Activated CD8-positive, alpha-beta memory T cell treated with anti-CD3 and anti-CD28 coated beads, Interleukin-2, amount 10 ng/mL, durations not matched to agents 7 days and 5 days (primary cell): ENCODE data around the gene ZKSCAN1. TPM values are rescaled to one million over a fixed set of nuclear protein-coding genes. Genes with fewer than 3 reads are reported as not detected.
A peak's percentile ranks its signal among the peaks of the same experiment; 100 is the strongest.

Experiments
- ATAC-seq: fragments of 150-1000 bp; cut with Tn5 transposase; one replicate; pipeline ENCODE4 v1.10.0; 2021; ENCODE audit warnings: moderate library complexity
- CTCF ChIA-PET: fragments of 350-600 bp; sonication (Branson Sonifier 250); formaldehyde crosslinking; loops from one replicate; lab custom pipeline; 2021; ENCODE audit warnings: antibody characterized with exemption; lab: Charles Lee
- DNase-seq: peaks from one replicate; pipeline ENCODE4 v3.0.0-alpha.2; 2020
- H3K27ac Mint-ChIP-seq: one replicate; pipeline ENCODE4 v1.8.0; 2021; ENCODE audit warnings: mild to moderate bottlenecking, mixed read lengths
- H3K27me3 Mint-ChIP-seq: one replicate; pipeline ENCODE4 v1.8.0; 2021; ENCODE audit warnings: mixed read lengths
- H3K36me3 Mint-ChIP-seq: one replicate; pipeline ENCODE4 v1.8.0; 2021; ENCODE audit warnings: mild to moderate bottlenecking, mixed read lengths
- H3K4me1 Mint-ChIP-seq: one replicate; pipeline ENCODE4 v1.8.0; 2021; ENCODE audit warnings: mixed read lengths
- H3K4me3 Mint-ChIP-seq: one replicate; pipeline ENCODE4 v1.8.0; 2021; ENCODE audit warnings: mild to moderate bottlenecking, moderate library complexity, mixed read lengths
- H3K9me3 Mint-ChIP-seq: one replicate; pipeline ENCODE4 v1.8.0; 2022; ENCODE audit warnings: low read depth, mixed read lengths
- total RNA-seq, 2 experiments: library from RNA; stranded (reverse); gene quantifications; one replicate each; pipeline ENCODE4 v1.2.3, GENCODE V29; 2021

ZKSCAN1 gene
- total RNA-seq, 2 experiments from 2014 or later = 55.5 to 58.6 TPM

GRCh38 chr7:100075418-100075817, 60.0 kb downstream of the ZKSCAN1 start:
- H3K27ac Mint-ChIP-seq = no peak overlapping the region
- H3K4me3 Mint-ChIP-seq = no peak overlapping the region
- DNase-seq (no peak), ATAC-seq (no peak)
- H3K4me1 Mint-ChIP-seq = peaks cover 13% of the 10 kb centered on the region
- H3K36me3 Mint-ChIP-seq = peaks cover 79% of the 10 kb centered on the region
- H3K9me3 Mint-ChIP-seq = peaks cover 23% of the 10 kb centered on the region
- no peaks in the 10 kb centered on the region for H3K27me3 Mint-ChIP-seq
- CTCF ChIA-PET = interaction anchor here (0.8 to 1.1 kb wide), 2 partner anchors 22 to 99 kb away, joined by 3 to 4 read pairs; partner anchors contain the start of gene AZGP1

GRCh38 chr7:100077205-100077604, 61.8 kb downstream of the ZKSCAN1 start:
- H3K27me3 Mint-ChIP-seq = no peaks in the 10 kb centered on the region
- H3K27ac Mint-ChIP-seq = no peak overlapping the region
- peaks cover 5% of the 10 kb centered on the region for H3K9me3 Mint-ChIP-seq
- H3K4me3 Mint-ChIP-seq = no peak overlapping the region
- H3K36me3 Mint-ChIP-seq = peaks cover 64% of the 10 kb centered on the region
- CTCF ChIA-PET = interaction anchor here (0.9 kb wide), 1 partner anchor 25 kb away, joined by 3 read pairs; no protein-coding TSS in a partner anchor
- no peak for DNase-seq
- no peak for ATAC-seq
- peaks cover 24% of the 10 kb centered on the region for H3K4me1 Mint-ChIP-seq

GRCh38 chr7:100079024-100079560, 63.7 kb downstream of the ZKSCAN1 start:
- Mint-ChIP-seq H3K4me1 (peaks cover 32% of the 10 kb centered on the region), H3K36me3 (peaks cover 46% of the 10 kb centered on the region), H3K27me3 (no peaks in the 10 kb centered on the region), H3K27ac (no peak overlapping the region), H3K9me3 (no peaks in the 10 kb centered on the region), H3K4me3 (no peak overlapping the region)
- DNase-seq (no peak), ATAC-seq (no peak)
- CTCF ChIA-PET = interaction anchor here (1.2 kb wide), 1 partner anchor 99 kb away, joined by 3 read pairs; no protein-coding TSS in a partner anchor

GRCh38 chr7:100080907-100081534, 65.6 kb downstream of the ZKSCAN1 start:
- H3K4me1 Mint-ChIP-seq = peaks cover 32% of the 10 kb centered on the region
- peak overlapping the region; percentile 82 for H3K27ac Mint-ChIP-seq
- CTCF ChIA-PET = interaction anchor here (0.6 to 1.3 kb wide), 7 partner anchors 10 to 87 kb away, joined by 3 to 5 read pairs (median 3); partner anchors contain the start of genes AP4M1 and ZSCAN21
- H3K36me3 Mint-ChIP-seq = peaks cover 26% of the 10 kb centered on the region
- H3K27me3 Mint-ChIP-seq = no peaks in the 10 kb centered on the region
- DNase-seq = no peak
- H3K4me3 Mint-ChIP-seq = peak overlapping the region; percentile 88
- H3K9me3 Mint-ChIP-seq = no peaks in the 10 kb centered on the region
- ATAC-seq = no peak

GRCh38 chr7:100081535-100082102, 66.2 kb downstream of the ZKSCAN1 start, which contains the start of gene ZNF3:
Gene ZNF3, minus strand, starts transcription at chr7:100081723. Its CDS starts 4,366 bp downstream, at chr7:100077357.
- CTCF ChIA-PET = interaction anchor here (0.7 to 1.4 kb wide), 20 partner anchors 10 to 695 kb away, joined by 3 to 14 read pairs (median 4); partner anchors contain the start of genes AP4M1, MBLAC1, MCM7 and ZKSCAN1

GRCh38 chr7:100082978-100083377, 67.6 kb downstream of the ZKSCAN1 start:
- peaks cover 35% of the 10 kb centered on the region for H3K4me1 Mint-ChIP-seq
- peak overlapping the region; percentile 3 for H3K27ac Mint-ChIP-seq
- DNase-seq (no peak), ATAC-seq (no peak)
- H3K4me3 Mint-ChIP-seq = peak overlapping the region; percentile 88
- no peaks in the 10 kb centered on the region for H3K9me3 Mint-ChIP-seq
- CTCF ChIA-PET = interaction anchor here (0.6 to 2.0 kb wide), 25 partner anchors 8 to 362 kb away, joined by 3 to 14 read pairs (median 4); partner anchors contain the start of genes AP4M1, MBLAC1, MCM7 and ZKSCAN1
- H3K36me3 Mint-ChIP-seq = peaks cover 13% of the 10 kb centered on the region
- H3K27me3 Mint-ChIP-seq = no peaks in the 10 kb centered on the region

More at GRCh38 chr7:100081535-100082102, 66.2 kb downstream of the ZKSCAN1 start, which contains the start of gene ZNF3:
- no peaks in the 10 kb centered on the region for H3K27me3 Mint-ChIP-seq
- DNase-seq (peak; percentile 99), ATAC-seq (peak; percentile 91)
- H3K27ac Mint-ChIP-seq = peak within 1 kb of the TSS; percentile 87
- H3K4me1 Mint-ChIP-seq = peaks cover 32% of the 10 kb centered on the region
- H3K4me3 Mint-ChIP-seq = peak within 1 kb of the TSS; percentile 88
- peaks cover 20% of the 10 kb centered on the region for H3K36me3 Mint-ChIP-seq
- no peaks in the 10 kb centered on the region for H3K9me3 Mint-ChIP-seq

- CTCF ChIA-PET = no interaction called here
- Mint-ChIP-seq H3K27me3 (no peaks in the 10 kb centered on the region), H3K4me3 (no peak overlapping the region), H3K27ac (no peak overlapping the region), H3K36me3 (peaks cover 6% of the 10 kb centered on the region), H3K9me3 (no peaks in the 10 kb centered on the region), H3K4me1 (peaks cover 38% of the 10 kb centered on the region)
- no peak for ATAC-seq
- no peak for DNase-seq
These were observed 70.1 kb downstream of the ZKSCAN1 start for GRCh38 chr7:100085515-100085914.

GRCh38 chr7:100087055-100087750, 71.8 kb downstream of the ZKSCAN1 start:
- peaks cover 15% of the 10 kb centered on the region for H3K36me3 Mint-ChIP-seq
- H3K27me3 Mint-ChIP-seq = no peaks in the 10 kb centered on the region
- H3K4me1 Mint-ChIP-seq = peaks cover 43% of the 10 kb centered on the region
- CTCF ChIA-PET = interaction anchor here (1.1 to 3.1 kb wide), 3 partner anchors 14 to 96 kb away, joined by 3 to 18 read pairs (median 4); partner anchors contain the start of genes AP4M1 and MCM7
- no peaks in the 10 kb centered on the region for H3K9me3 Mint-ChIP-seq
- DNase-seq = no peak
- H3K4me3 Mint-ChIP-seq = peak overlapping the region; percentile 20
- H3K27ac Mint-ChIP-seq = no peak overlapping the region
- ATAC-seq = no peak

- no peaks in the 10 kb centered on the region for H3K9me3 Mint-ChIP-seq
- H3K4me1 Mint-ChIP-seq = peaks cover 42% of the 10 kb centered on the region
- peaks cover 25% of the 10 kb centered on the region for H3K36me3 Mint-ChIP-seq
- DNase-seq (no peak), ATAC-seq (no peak)
- no peaks in the 10 kb centered on the region for H3K27me3 Mint-ChIP-seq
- peak overlapping the region; percentile 88 for H3K27ac Mint-ChIP-seq
- peak overlapping the region; percentile 86 for H3K4me3 Mint-ChIP-seq
- CTCF ChIA-PET = interaction anchor here (0.7 to 4.7 kb wide), 10 partner anchors 13 to 681 kb away, joined by 3 to 20 read pairs (median 4); partner anchors contain the start of genes AP4M1 and MCM7
These were observed 72.8 kb downstream of the ZKSCAN1 start for GRCh38 chr7:100088095-100088620.

GRCh38 chr7:100088621-100089457, 73.4 kb downstream of the ZKSCAN1 start, which contains the start of gene COPS6:
Gene COPS6, plus strand, starts transcription at chr7:100088969. Its CDS starts 22 bp downstream, at chr7:100088991.
- peaks cover 47% of the 10 kb centered on the region for H3K4me1 Mint-ChIP-seq
- H3K9me3 Mint-ChIP-seq = no peaks in the 10 kb centered on the region
- peak; percentile 85 for DNase-seq
- peaks cover 31% of the 10 kb centered on the region for H3K36me3 Mint-ChIP-seq
- peak; percentile 78 for ATAC-seq
- H3K27me3 Mint-ChIP-seq = no peaks in the 10 kb centered on the region
- H3K27ac Mint-ChIP-seq = peak within 1 kb of the TSS; percentile 88
- CTCF ChIA-PET = interaction anchor here (0.7 to 4.7 kb wide), 10 partner anchors 13 to 682 kb away, joined by 3 to 20 read pairs (median 4); partner anchors contain the start of genes AP4M1 and MCM7
- H3K4me3 Mint-ChIP-seq = peak within 1 kb of the TSS; percentile 86

- no peak for ATAC-seq
- Mint-ChIP-seq H3K36me3 (peaks cover 37% of the 10 kb centered on the region), H3K27ac (peak overlapping the region; percentile 88), H3K4me3 (peak overlapping the region; percentile 86), H3K4me1 (peaks cover 48% of the 10 kb centered on the region), H3K27me3 (no peaks in the 10 kb centered on the region), H3K9me3 (no peaks in the 10 kb centered on the region)
- CTCF ChIA-PET = interaction anchor here (0.7 to 4.7 kb wide), 5 partner anchors 9 to 73 kb away, joined by 4 to 20 read pairs (median 4); partner anchors contain the start of genes AP4M1 and MCM7
- no peak for DNase-seq
These were observed 74.2 kb downstream of the ZKSCAN1 start for GRCh38 chr7:100089458-100090196.
